HG03442 (cell line): Measurements from ENCODE around the gene ISG20L2.
"Not testable (repeated sequence)": the region's sequence is repeated elsewhere in the genome, so short reads cannot be mapped to it uniquely, and the experiment has no call there.

ENCODE experiments used
- ATAC-seq: cut with Tn5 transposase; IDR thresholded peaks from one replicate; pipeline ENCODE4 v1.9.1; 2021; ENCODE audit warnings: mild to moderate bottlenecking, moderate library complexity; ENCODE audit not compliant: unreplicated experiment

The ISG20L2 gene, protein sequence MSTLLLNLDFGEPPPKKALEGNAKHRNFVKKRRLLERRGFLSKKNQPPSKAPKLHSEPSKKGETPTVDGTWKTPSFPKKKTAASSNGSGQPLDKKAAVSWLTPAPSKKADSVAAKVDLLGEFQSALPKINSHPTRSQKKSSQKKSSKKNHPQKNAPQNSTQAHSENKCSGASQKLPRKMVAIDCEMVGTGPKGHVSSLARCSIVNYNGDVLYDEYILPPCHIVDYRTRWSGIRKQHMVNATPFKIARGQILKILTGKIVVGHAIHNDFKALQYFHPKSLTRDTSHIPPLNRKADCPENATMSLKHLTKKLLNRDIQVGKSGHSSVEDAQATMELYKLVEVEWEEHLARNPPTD

DNA sequence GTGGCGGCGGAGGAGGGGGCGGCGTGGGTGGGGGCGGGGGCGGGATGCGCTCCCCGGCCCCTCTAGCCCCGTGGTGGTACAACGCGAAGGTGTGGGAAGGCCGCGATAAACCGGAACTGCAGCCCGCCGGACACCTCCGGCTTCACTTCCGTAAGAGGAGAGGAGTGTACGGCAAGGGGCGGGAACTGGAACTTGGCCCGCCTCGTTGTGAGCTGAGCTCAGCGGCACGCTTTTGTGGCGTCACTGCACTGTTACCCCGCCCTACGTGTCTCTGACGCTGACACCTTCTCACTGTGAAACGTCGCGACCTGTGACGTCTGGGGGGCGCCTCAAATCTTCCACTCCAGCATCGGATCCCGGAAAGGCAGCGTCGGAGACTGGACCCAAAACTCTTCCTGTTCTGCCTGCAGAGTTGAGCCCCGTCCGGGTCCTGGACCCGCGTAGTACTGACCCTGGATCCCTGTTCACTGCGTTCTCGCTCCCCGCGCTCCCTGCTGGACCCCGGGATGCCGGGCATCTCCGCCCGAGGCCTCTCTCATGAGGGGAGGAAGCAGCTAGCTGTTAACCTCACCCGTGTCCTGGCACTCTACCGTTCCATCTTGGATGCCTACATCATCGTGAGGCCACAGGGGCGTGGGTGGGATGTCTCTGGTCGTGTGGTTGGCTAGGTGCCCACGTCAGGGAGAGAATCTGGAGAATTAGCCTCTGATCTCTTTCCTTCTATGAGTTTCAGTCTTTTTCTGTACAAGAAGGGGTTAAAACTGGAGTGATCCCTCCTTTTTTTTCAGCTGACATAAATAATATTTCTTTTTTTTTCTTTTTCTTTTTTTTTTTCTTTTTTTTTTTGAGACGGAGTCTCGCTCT is at the start of gene ISG20L2:
TSS of gene ISG20L2 (minus strand) at position 168 of the 864 bp plus-strand sequence. CDS start 1,114 bp downstream, outside the sequence.
- peak; percentile 87 for ATAC-seq

DNA sequence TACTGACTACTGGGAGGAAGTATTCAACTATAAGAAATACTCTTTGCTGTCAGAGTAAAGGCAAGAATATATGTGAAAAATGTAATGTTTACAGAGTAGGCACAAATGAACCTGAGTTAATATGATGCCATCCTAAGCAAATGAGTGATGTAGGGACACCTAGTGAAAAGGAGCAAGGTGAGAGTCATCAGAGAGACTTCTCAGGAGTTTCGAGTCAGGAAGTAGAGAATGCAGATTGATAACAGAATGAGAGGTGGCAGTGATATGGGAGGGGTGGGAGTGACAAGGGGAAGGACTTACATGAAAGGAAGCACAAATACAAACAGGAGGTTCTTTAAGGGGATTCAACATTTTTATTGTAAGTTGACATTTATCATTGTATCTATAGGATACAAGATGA is 49.0 kb upstream of the ISG20L2 start:
- no peak for ATAC-seq

DNA sequence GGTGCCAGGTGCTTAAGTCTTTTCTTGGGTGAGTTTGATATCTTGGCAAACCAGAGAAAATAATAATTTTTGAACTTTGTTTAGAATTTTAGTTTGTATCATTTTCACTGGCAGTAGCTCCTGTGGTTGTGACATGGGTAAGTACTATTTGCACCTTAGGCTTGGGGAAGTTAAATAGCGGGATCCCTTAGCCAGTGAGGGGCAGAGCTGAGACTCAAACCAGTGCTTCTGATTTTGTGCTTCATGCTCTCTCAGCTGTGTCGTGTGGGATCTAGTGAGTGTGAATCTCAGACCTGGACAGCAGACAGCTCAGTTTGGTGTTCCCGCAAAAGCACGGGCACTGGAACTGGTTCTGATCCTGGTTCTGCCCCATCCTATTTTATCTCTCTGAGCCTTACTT is 48.4 kb upstream of the ISG20L2 start:
- no peak for ATAC-seq

DNA sequence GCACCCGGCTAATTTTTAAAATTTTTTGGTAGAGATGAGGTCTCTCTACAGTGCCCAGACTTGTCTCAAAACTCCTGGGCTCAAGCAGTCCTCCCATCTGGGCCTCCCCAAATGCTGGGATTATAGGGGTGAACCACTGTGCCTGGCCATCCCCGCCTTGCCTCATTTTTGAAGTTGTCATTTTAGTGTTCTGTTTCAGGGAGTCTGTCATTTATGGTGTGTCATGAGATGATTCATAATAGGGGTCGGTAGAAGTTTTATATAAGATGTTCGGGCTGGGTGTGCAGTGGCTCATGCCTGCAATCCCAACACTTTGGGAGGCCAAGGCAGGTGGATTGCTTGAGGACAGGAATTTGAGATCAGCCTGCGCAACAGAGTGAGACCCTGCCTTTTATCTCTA is 47.2 kb upstream of the ISG20L2 start:
- ATAC-seq: no peak

DNA sequence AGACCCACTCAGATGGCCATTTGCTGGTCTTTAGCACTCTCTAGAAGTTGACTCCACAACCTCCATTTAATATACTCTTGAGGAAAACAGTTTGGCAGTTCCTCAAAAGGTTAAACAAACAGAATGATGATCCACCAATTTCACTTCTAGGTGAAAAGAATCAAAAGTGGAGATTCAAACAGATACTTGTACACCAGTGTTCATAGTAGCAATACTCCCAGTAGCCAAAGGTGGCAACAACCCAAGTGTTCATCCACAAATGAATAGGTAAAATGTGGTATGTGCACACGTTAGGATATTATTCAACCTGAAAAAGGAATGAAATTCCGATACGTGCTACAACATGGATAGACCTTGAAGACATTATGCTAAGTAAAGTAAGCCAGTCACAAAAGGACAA is 45.0 kb upstream of the ISG20L2 start:
- ATAC-seq: no peak

DNA sequence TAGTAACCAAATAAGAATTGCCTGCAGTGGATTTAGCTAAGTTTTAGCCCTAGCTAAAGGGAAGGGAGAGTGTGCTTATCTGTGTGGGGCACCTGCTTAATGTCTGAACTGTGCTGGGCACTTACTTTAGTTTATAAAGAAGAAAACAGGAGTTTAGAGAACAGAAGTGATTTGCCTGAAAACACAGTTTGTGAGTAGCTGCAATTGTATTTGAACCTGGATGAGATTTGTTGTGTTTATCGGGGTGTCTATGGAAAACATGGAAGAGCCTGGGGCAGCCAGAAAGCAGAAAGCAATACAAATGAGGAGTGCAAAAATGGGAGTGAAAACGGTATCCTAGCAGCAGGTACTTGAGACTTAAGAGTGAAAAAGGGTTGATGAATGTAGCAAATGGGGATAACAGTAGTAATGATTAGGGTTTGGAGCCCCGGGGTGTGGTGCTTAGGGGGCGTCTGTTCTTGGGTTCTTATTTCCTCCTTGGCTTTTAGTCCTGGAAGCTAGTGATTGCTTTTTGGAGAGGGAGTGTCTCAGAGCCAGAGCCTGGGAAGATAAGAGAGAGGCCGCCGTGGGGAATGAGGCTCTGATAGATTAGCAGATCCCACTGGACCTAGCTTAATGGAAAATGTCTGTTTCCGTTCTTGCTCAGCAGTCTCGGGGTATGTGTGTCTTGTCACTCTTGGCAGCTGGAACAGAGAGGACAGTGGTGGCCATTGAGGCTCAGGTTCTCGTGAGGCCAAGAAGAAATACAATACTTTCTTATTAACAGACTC is 44.3 kb upstream of the ISG20L2 start:
- ATAC-seq: no peak

DNA sequence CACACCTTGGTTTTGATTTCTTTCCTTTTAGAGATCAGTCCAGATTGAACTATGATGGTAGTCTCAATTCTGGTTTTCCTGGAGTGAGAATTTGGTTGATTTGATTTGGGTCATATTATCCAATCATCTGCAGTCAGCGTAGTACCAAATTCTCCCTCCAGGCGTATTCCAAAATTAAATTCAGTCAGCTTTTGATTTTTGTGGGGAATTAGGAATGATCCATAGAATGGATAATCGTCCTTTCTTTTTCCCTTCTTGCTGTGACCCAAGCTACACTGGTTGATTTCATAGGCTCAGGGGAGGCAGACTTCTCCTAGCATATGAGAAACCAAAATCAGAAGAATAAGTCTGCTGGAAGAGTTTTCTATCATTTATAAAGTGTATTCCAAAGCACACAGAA is 43.7 kb upstream of the ISG20L2 start:
- ATAC-seq: no peak

DNA sequence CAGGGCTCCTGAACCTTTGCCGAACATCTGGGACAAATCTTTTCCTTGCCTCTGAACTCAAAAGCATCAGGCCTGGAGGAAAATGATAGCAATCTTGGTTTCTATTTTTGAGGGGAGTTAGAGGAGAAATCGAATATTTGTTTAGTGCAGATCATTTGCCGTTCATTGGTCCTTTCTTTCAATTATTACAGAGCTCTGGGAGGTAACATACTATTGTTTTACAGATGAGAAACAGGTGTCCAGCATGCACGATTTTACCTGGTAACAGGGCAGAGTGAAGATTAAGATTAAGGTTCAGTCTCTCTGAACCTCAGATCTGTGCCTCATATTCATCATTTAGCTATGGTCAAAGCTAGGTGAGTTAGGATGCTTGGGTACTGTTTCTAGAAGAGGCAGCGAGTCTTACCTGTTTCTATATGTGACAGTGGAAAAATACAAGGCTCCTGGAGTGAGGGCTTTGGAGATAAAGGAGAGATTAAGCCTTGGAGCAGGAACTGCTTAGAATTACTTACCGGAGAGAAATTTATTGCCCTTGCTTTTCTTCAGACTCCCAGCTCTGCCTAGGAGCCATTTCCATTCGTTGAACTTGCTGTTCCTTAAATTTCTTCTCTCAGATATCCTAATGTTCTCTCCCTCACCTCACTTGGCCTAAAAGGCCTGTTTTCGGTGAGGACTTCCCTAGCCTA is 40.2 kb upstream of the ISG20L2 start:
- ATAC-seq: no peak

DNA sequence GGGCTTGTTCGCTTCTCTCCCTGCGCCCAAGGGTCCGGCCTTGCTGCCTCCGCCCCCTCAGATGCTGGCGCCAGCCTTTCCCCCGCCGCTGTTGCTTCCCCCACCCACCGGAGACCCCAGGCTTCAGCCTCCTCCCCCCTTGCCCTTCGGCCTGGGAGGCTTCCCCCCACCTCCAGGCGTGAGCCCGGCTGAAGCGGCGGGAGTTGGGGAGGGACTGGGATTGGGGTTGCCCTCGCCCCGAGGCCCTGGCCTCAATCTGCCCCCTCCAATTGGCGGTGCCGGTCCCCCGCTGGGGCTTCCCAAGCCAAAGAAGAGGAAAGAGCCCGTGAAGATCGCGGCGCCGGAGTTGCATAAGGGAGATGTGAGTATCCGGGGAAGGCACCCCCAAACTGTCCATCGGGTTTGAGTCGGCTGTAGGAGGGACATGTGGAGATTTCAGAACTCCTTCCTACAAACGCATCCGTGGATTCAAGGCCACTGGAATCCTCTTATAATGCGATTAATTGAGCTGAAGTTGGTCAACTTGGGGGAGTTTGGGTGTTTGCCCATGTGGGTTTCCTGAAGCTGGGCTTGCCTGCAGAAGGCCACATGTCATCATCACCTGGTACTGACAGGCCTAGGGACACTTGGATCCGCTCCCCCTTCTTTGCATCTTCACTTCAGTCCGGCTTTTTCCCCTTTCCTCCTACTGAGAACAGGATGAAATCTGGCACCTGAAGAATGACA is 39.5 kb upstream of the ISG20L2 start:
- no peak for ATAC-seq

DNA sequence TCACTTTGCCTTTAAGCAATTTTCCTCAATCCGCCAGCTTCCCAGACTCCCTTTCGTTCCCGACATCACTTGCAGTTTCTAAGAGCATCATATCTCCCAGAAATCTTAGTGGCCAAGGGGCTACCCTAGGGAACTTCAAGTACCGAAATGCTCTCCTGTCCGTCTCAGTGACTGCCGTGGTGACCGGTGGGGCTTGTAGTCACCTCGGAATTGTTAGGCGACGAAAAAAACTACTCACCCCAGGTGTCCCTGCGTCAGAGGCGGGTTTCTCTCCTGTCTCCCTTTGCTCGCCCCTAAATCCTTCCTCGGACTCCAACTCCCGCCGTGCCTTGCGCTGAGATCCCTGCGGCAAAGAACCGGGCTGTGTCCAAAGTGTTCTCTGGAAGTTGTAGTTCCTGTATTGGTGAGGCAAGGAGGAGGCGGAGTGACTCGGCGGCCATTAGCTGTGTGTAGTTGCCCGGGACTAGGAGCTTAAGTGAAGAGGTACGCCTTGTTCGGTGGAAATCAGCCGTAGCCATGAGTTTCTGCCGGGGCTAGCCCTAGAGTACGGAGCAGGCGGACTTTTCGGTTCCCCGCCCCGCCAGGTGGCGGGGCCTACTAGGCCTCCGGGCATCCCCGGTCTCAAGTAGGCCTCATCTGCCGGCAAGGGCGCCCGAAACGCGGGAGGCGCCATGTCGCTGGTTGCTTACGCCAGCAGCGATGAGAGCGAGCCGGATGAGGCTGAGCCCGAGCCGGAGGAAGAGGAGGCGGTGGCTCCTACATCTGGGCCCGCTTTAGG is 38.7 kb upstream of the ISG20L2 start, which contains the start of gene PRCC:
TSS of gene PRCC (plus strand) at position 435 of the 778 bp plus-strand sequence. CDS start at position 672, 237 bp downstream.
- ATAC-seq: peak; percentile 91

DNA sequence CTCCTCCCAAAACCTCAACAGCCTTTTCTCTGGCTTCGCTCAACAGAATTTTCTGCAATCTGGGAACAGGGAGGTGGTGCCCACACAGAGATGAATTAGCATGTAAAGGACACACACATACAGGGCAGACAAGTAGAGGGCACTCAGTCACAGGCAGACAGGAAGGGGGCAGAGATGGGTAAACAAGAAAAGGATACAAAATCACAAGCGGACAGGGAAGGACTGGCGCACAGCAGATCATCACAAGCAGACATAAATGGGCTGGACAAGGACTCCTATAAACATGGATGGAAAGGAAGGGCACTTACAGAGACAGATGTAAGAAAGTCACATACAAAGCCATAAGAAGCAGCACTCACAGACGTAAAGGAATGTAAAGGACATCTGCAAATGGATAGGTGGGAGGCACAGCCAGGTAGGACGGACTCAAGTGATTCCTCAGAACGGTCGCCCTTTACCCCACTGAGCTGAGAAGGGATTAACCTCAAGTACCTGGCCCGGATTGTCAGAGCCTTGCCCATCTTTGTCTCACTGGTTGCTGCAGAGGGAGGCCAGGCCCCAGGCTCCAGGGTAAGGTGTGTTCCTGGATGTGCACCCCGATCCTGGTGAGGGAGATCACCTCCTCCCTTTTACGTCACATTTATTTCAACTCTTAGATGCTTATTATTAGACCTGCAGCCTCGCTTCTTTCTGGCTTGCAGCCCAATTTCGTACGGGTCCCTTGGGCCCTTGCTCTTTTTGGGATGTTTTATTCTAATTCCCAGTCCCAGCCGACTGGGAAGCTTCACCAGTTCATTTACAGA is 37.9 kb upstream of the ISG20L2 start:
- peak; percentile 6 for ATAC-seq

DNA sequence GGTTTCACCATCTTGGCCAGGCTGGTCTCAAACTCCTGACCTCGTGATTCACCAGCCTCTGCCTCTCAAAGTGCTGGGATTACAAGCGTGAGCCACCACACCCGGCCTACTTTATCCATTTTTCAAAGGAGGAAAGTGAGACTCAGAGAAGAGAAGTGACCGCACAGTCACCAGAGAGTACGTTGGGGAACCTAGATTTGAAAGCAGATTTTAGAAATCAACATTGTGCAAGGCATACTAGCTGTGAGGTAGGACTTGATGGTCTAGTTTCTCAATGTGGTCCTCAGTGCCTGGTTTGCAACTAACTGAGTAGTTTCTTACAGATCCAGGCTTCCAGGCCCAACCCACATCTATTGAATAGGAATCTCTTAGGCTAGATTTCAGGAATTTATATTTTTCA is 37.1 kb upstream of the ISG20L2 start:
- no peak for ATAC-seq

DNA sequence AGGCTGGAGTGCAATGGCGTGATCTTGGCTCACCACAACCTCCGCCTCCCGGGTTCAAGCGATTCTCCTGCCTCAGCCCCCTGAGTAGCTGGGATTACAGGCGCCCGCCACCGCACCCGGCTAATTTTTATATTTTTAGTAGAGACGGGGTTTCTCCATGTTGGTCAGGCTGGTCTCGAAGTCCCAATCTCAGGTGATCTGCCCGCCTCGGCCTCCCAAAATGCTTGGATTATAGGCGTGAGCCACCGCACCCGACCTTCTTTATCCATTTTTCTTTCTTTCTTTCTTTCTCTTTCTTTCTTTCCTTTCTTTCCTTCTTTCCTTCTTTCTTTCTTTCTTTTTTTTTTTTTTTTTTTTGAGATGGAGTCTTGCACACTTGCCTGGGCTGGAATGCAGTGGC is 36.6 kb upstream of the ISG20L2 start:
- ATAC-seq: not testable (repeated sequence)

DNA sequence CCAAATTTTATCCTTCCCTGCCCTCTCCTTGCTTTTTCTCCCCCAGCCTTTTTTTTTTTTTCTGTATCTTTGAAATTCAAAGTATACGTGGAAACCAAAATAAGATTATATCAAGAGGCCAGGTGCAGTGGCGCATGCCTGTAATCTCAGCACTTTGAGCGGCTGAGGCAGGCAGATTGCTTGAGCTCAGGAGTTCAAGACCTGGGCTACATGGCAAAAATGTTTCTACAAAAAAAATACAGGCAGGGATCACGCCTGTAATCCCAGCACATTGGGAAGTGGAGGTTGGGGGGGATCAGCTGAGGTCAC is 32.2 kb upstream of the ISG20L2 start:
- ATAC-seq: no peak

DNA sequence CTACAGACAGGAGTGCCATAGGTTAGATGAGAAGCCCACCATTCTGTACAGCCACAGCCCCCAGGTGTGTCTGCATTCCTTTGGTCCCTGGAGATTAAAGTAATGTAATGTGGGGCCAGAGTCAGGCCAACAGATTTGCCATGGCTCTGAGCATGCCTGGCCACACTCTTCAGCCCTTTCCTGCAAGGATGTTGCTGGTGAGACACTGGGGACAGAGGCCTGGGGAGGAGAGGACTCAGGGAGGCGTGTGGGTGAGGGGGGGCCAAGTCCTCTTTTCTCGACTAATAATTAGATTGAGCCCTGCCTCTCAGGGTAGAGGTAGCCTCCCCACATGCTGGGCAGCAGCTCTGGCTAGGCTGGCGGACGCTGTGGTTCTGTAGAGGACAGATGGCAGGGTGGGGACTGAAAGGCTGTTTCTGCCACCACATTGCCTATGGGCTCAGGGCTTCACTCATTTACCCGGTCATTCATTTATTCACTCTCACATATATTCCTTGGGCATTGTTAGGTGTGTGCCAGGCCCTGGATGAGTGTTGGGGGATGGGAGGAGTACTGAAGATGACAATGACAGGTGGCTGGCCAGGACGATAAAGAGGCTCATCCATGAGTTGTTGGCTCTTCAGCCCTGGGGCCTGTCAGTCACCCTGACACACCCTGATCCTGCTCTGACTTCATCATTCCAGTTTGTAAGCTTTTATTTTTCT is 31.7 kb upstream of the ISG20L2 start:
- ATAC-seq: no peak

DNA sequence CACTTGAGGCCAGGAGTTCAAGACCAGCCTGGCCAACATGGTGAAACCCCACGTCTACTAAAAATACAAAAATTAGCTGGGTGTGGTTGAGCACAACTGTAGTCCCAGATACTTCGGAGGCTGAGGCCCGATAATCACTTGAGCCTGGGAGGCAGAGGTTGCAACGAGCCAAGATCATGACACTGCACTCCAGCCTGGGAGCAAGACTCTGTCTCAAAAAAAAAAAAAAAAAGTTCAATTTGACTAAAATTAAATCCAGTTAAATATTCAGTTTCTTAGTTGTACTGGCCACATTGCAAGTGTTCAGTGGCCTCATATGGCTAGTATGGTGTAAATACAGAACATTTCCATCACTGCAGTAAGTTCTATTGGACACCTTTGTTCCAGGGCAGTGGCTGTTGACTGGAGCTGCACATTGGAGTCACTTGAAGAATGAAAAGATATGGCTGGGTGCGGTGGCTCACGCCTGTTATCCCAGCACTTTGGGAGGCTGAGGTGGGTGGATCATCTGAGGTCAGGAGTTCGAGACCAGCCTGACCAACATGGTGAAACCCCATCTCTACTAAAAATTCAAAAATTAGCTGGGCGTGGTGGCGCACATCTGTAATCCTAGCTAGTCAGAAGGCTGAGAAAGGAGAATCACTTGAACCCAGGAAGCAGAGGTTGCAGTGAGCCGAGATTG is 29.1 kb upstream of the ISG20L2 start:
- ATAC-seq: not testable (repeated sequence)

DNA sequence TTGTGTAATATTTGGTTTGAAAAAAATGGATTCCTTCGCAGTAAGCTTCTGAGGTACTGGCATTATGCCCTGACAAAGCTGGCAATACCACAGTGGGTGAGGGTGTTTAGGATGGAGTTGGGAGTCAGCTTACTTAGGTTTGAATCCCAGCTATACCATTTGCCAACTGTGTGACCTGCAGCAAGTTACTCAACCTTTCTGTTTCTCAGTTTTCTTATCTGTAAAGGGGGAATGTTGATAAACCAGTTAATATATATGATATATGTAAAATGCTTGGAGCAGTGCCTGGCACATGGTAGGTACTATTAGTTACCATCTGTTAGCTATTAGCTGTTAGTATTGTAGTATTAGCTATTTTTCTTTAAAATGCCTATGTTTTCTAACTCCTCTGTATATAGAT is 27.8 kb upstream of the ISG20L2 start:
- no peak for ATAC-seq
